Occipital lobe (tissue), 2 donors: Measurements from ENCODE around the gene RNF152. TPM values are rescaled to one million over a fixed set of nuclear protein-coding genes. Genes with fewer than 3 reads are reported as not detected.

Experiments
- DNase-seq: peaks from one replicate; lab custom pipeline; 2025; lab: John Stamatoyannopoulos, UW
- total RNA-seq: library from RNA; depleted of rRNA; stranded (reverse); fragments of >200 nt; gene quantifications from one replicate; pipeline ENCODE4 v1.2.3, GENCODE V29; 2014

The RNF152 gene
- 97.9 TPM for total RNA-seq

GRCh38 chr18:61892683-61893308, at the start of gene RNF152:
Gene RNF152, minus strand, starts transcription at chr18:61893007. Its CDS starts 76,544 bp downstream, at chr18:61816463.
- no peak for DNase-seq

- DNase-seq = no peak
Measured at GRCh38 chr18:61941948-61942471, 49.2 kb upstream of the RNF152 start.

- DNase-seq = no peak
Measured at GRCh38 chr18:61939046-61939674, 46.4 kb upstream of the RNF152 start.

- no peak for DNase-seq
Measured at GRCh38 chr18:61935362-61935761, 42.6 kb upstream of the RNF152 start.

- no peak for DNase-seq
Measured at GRCh38 chr18:61931654-61932379, 39.0 kb upstream of the RNF152 start.

- no peak for DNase-seq
Measured at GRCh38 chr18:61929881-61930640, 37.3 kb upstream of the RNF152 start.

- DNase-seq = no peak
Measured at GRCh38 chr18:61926532-61926931, 33.7 kb upstream of the RNF152 start.

GRCh38 chr18:61924550-61924949, 31.7 kb upstream of the RNF152 start:
- DNase-seq = no peak

- DNase-seq = no peak
Measured at GRCh38 chr18:61922435-61922834, 29.6 kb upstream of the RNF152 start.

- DNase-seq = no peak
Measured at GRCh38 chr18:61921621-61922235, 28.9 kb upstream of the RNF152 start.

- DNase-seq = no peak
Measured at GRCh38 chr18:61917818-61918217, 25.0 kb upstream of the RNF152 start.

- no peak for DNase-seq
Measured at GRCh38 chr18:61912476-61912875, 19.7 kb upstream of the RNF152 start.

- DNase-seq = no peak
Measured at GRCh38 chr18:61910101-61910500, 17.3 kb upstream of the RNF152 start.

GRCh38 chr18:61908661-61909060, 15.9 kb upstream of the RNF152 start:
- DNase-seq = no peak

GRCh38 chr18:61901323-61901986, 8.6 kb upstream of the RNF152 start:
- DNase-seq = no peak

GRCh38 chr18:61900504-61901281, 7.9 kb upstream of the RNF152 start:
- no peak for DNase-seq

- DNase-seq = no peak
Measured at GRCh38 chr18:61898640-61899101, 5.9 kb upstream of the RNF152 start.

- DNase-seq = no peak
Measured at GRCh38 chr18:61896757-61897156, 4.0 kb upstream of the RNF152 start.

- DNase-seq = no peak
Measured at GRCh38 chr18:61896118-61896517, 3.3 kb upstream of the RNF152 start.
